ENCODE measurements around the gene HTR2B.

HTR2B gene

DNA sequence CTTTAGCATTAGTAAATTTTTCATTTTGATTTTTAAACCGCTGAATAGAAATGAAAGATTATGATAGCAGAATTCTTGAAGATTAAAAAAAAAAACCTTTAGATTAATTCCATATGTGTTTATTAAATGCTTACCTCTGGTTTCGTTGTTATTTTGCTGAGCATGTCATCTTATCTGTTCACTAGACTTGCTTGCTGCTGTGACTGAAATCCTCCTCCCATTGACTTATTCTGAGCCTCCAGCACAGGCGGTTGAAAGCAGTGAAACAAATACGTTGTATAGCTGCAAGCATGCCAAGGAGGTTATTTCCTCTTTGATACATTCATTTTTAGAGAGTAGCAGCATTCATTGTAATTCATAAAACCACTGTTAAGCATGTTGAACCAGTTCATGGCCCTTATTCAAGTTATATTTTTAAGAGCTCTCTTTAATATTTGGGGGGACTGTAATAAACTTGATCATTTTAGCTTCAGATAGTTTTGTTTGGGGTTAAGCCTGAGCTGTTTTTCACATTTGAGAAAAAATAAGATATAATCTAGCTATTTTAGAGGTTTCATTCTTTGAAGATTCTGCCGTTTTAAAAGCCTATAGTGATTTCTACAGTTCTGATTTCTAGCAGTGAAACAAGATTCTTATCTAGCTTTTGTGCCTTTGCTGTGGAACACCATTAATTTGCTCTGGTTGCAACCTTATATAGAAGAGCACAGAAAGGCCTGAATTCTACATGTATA is at the start of gene HTR2B:
TSS of gene HTR2B (minus strand) at position 205 of the 731 bp plus-strand sequence. CDS start 1,278 bp downstream, outside the sequence.
- H3K4me3 ChIP-seq (ENCODE audit: low read depth, low read length): peak within 1 kb of the TSS; percentile 60
- peak; percentile 90 for DNase-seq (ENCODE audit: low read depth)
- TF ChIP-seq, protein P1, sequence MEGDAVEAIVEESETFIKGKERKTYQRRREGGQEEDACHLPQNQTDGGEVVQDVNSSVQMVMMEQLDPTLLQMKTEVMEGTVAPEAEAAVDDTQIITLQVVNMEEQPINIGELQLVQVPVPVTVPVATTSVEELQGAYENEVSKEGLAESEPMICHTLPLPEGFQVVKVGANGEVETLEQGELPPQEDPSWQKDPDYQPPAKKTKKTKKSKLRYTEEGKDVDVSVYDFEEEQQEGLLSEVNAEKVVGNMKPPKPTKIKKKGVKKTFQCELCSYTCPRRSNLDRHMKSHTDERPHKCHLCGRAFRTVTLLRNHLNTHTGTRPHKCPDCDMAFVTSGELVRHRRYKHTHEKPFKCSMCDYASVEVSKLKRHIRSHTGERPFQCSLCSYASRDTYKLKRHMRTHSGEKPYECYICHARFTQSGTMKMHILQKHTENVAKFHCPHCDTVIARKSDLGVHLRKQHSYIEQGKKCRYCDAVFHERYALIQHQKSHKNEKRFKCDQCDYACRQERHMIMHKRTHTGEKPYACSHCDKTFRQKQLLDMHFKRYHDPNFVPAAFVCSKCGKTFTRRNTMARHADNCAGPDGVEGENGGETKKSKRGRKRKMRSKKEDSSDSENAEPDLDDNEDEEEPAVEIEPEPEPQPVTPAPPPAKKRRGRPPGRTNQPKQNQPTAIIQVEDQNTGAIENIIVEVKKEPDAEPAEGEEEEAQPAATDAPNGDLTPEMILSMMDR (conservative IDR thresholded peaks at IDR 0.05; ENCODE audit: low read depth, low read length): no peak

DNA sequence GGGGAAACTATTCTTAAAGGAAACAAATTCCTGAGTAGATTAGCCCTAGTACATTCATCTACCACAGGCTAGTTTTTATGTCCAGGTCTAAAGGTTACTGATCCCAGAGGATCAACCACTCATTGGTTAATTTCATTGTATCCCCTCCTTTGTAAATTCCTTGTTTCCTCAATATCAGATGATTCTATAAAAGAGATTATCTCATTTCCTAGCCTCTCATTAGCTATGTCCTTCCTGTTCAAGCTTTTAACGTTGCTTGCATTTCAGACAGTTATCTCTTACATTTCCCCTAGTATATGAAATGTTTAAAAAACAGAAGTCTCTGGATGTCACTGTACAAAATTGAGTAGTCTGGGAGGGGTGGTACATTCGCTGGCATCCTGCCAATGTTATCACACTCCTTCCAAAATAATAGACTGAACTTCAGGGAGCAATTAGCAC is 49.4 kb upstream of the HTR2B start:
- TF ChIP-seq, protein P1 (conservative IDR thresholded peaks at IDR 0.05; ENCODE audit: low read depth, low read length): no peak
- H3K4me3 ChIP-seq (ENCODE audit: low read depth, low read length): no peak overlapping the region
- no peak for DNase-seq (ENCODE audit: low read depth)

DNA sequence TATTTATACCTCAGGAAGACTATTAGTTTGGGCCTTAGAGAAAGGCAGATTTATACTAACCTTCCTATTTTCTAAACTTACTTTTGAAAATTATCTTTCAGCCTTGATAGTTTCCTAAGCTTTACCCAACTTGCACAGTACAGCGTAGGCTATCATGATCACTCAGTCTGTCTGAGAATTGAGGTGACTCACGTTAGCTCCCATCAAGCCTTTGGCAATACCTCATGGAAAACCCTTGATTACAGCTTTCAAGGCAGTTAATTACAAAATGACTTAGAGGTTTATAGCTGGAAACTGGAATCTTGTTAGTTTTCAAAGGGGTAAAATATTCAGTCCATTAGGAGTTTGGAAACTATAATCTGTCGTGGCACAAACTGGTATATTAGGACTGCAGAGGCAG is 47.2 kb upstream of the HTR2B start:
- no peak overlapping the region for H3K4me3 ChIP-seq (ENCODE audit: low read depth, low read length)
- TF ChIP-seq, protein P1 (conservative IDR thresholded peaks at IDR 0.05; ENCODE audit: low read depth, low read length): no peak
- DNase-seq (ENCODE audit: low read depth): no peak

DNA sequence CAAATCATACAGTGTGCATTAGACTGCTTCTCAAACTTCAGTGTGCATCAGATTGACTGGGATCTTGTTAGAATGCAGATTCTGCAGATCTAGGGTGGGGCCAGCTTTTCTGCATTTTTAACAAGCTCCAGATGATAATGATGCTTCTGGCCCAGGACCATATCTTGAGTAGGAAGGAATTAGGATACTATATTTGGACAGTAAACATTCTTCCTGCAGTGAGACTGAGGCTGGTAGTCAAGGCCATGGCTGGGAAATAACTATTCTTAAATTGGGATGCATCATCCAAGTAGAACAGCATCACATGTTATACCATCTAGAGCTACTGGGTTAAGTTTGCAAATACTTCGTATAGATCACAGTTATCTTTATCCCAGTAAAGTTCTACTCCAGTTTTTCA is 45.2 kb upstream of the HTR2B start:
- no peak overlapping the region for H3K4me3 ChIP-seq (ENCODE audit: low read depth, low read length)
- no peak for DNase-seq (ENCODE audit: low read depth)
- TF ChIP-seq, protein P1 (conservative IDR thresholded peaks at IDR 0.05; ENCODE audit: low read depth, low read length): no peak

DNA sequence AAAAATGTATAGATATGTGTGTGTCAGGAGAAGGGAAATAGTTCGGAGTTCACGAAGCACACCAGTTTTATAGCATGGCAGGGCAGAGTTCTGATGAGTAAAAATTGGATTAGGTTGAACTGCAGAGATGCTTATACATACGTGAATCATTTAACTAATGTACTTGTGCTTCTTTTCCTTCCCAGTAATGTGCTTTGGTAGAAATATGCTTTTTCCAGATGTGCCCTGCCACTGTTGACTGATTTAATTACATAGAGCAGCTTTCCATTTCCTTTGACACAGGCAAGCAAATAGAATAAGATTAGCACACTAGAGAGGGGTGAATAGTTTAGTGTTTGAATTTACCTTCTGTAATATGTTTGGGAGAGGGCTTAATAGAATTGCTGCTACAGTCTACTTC is 44.6 kb upstream of the HTR2B start:
- TF ChIP-seq, protein P1 (conservative IDR thresholded peaks at IDR 0.05; ENCODE audit: low read depth, low read length): no peak
- no peak for DNase-seq (ENCODE audit: low read depth)

DNA sequence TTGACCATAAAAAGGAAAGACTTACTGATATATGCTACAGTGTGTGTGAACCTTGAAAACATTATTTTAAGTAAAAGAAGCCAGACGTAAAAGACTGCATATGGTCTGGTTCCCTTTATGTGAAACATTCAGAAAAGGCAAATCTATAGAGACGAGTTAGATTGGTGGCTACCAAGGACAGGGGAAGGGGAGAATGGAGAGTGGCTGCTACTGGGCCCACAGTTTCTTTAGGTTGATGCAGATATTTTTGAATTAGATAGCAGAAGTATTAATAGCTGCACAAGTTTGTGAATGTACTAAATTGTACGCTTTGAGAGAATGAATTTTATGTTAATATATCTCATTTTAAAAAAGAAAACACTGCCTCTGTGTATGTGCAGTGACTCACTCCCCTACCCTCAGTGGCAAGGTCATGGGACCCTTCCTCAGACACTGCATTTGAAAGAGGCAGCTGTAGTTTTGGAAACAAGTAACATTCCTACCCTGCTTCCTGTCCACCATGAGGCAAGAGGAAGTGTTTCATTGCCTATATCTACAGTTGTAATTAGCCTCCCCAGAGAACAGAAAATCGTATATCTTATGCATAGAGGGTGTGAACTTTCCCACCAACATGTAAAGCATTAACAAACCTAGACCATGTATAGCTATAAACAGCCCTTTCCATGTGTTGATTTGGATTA is 43.8 kb upstream of the HTR2B start:
- TF ChIP-seq, protein P1 (conservative IDR thresholded peaks at IDR 0.05; ENCODE audit: low read depth, low read length): no peak
- DNase-seq (ENCODE audit: low read depth): no peak
- H3K4me3 ChIP-seq (ENCODE audit: low read depth, low read length): no peak overlapping the region

More for the DNA sequence above, 44.6 kb upstream of the HTR2B start:
- H3K4me3 ChIP-seq (ENCODE audit: low read depth, low read length): no peak overlapping the region

Measured in choroid plexus epithelial cell (primary cell).